SK-N-SH treated with all-trans-retinoic acid at 6 μM for 48 hours (cell line): Measurements from ENCODE around the gene PLEKHG4.

Source experiments
- ATAC-seq: fragments of 200-7000 bp; cut with Tn5 transposase; 3 replicates; pipeline ENCODE4 v1.9.1; 2020; ENCODE audit warnings: mild to moderate bottlenecking, moderate library complexity
- ARNTL ChIP-seq: fragments of 450-650 bp; formaldehyde crosslinking; IDR thresholded peaks from 2 replicates; pipeline ENCODE4 v1.5.0; 2020; ENCODE audit warnings: low read depth, mild to moderate bottlenecking, moderate library complexity, borderline replicate concordance
- BACH2 ChIP-seq: fragments of 250-450 bp; sonication (Bioruptor Pico); IDR thresholded peaks from 2 replicates; pipeline ENCODE4 v1.9.0; 2021; ENCODE audit warnings: mild to moderate bottlenecking, borderline replicate concordance
- CSDC2 ChIP-seq: fragments of 250-450 bp; sonication (Bioruptor Pico); IDR thresholded peaks from 2 replicates; pipeline ENCODE4 v1.5.0; 2020; ENCODE audit warnings: mild to moderate bottlenecking, moderate library complexity
- ESRRG ChIP-seq: fragments of 250-450 bp; sonication (Bioruptor Pico); IDR thresholded peaks from 2 replicates; pipeline ENCODE4 v1.6.1; 2021; ENCODE audit warnings: mild to moderate bottlenecking
- GLIS3 ChIP-seq: fragments of 250-450 bp; sonication (Bioruptor Pico); IDR thresholded peaks from 2 replicates; pipeline ENCODE4 v1.5.0; 2020; ENCODE audit warnings: mild to moderate bottlenecking, moderate library complexity
- ISL1 ChIP-seq: fragments of 250-450 bp; sonication (Bioruptor Pico); IDR thresholded peaks from 2 replicates; pipeline ENCODE4 v2.1.2; 2022; ENCODE audit warnings: mild to moderate bottlenecking, moderate library complexity
- OSR1 ChIP-seq: fragments of 250-450 bp; sonication (Bioruptor Pico); IDR thresholded peaks from 2 replicates; pipeline ENCODE4 v1.8.0; 2022; ENCODE audit warnings: moderate library complexity, mild to moderate bottlenecking, inconsistent platforms
- PPARA ChIP-seq: fragments of 250-450 bp; sonication (Bioruptor Pico); IDR thresholded peaks from 2 replicates; pipeline ENCODE4 v1.5.0; 2020; ENCODE audit warnings: mild to moderate bottlenecking, borderline replicate concordance
- SNAI2 ChIP-seq: fragments of 250-450 bp; sonication (Bioruptor Pico); IDR thresholded peaks from 2 replicates; pipeline ENCODE4 v1.5.0; 2020; ENCODE audit warnings: mild to moderate bottlenecking, moderate library complexity
- ZC3H10 ChIP-seq: fragments of 250-450 bp; sonication (Bioruptor Pico); IDR thresholded peaks from 2 replicates; pipeline ENCODE4 v1.5.1; 2021; ENCODE audit warnings: mild to moderate bottlenecking, moderate library complexity
- ZFP3 ChIP-seq: fragments of 250-450 bp; sonication (Bioruptor Pico); IDR thresholded peaks from 2 replicates; pipeline ENCODE4 v1.5.0; 2020; ENCODE audit warnings: mild to moderate bottlenecking, moderate library complexity
- ZFP30 ChIP-seq: fragments of 450-650 bp; formaldehyde crosslinking; IDR thresholded peaks from 2 replicates; pipeline ENCODE4 v1.5.0; 2022; ENCODE audit warnings: mild to moderate bottlenecking, moderate library complexity
- ZNF565 ChIP-seq: fragments of 450-650 bp; formaldehyde crosslinking; conservative IDR thresholded peaks from 2 replicates; pipeline ENCODE4 v1.5.0; 2020; ENCODE audit warnings: low read depth, mild to moderate bottlenecking, moderate library complexity
- ZNF70 ChIP-seq: fragments of 450-650 bp; formaldehyde crosslinking; IDR thresholded peaks from 2 replicates; pipeline ENCODE4 v1.5.0; 2020; ENCODE audit warnings: mild to moderate bottlenecking, moderate library complexity
- ZNF8 ChIP-seq: fragments of 450-650 bp; formaldehyde crosslinking; IDR thresholded peaks from 2 replicates; pipeline ENCODE4 v1.5.0; 2020; ENCODE audit warnings: mild to moderate bottlenecking, moderate library complexity
- TF ChIP-seq, protein P1 (sequence below): fragments of 250-450 bp; sonication (Bioruptor Pico); IDR thresholded peaks from 2 replicates; pipeline ENCODE4 v1.8.0; 2021; ENCODE audit warnings: low read depth, mild to moderate bottlenecking, moderate library complexity, borderline replicate concordance
- TF ChIP-seq, protein P2 (sequence below): fragments of 250-450 bp; sonication (Bioruptor Pico); IDR thresholded peaks from 2 replicates; pipeline ENCODE4 v1.8.0; 2020; ENCODE audit warnings: mild to moderate bottlenecking, moderate library complexity, borderline replicate concordance
- TF ChIP-seq, protein P3 (sequence below): fragments of 250-450 bp; sonication (Bioruptor Pico); IDR thresholded peaks from 2 replicates; pipeline ENCODE4 v1.5.1; 2021; ENCODE audit warnings: mild to moderate bottlenecking, moderate library complexity
- TF ChIP-seq, protein P4 (sequence below): fragments of 250-450 bp; sonication (Bioruptor Pico); IDR thresholded peaks from 2 replicates; pipeline ENCODE4 v1.5.1; 2020; ENCODE audit warnings: low read depth, mild to moderate bottlenecking, moderate library complexity

The PLEKHG4 gene

DNA sequence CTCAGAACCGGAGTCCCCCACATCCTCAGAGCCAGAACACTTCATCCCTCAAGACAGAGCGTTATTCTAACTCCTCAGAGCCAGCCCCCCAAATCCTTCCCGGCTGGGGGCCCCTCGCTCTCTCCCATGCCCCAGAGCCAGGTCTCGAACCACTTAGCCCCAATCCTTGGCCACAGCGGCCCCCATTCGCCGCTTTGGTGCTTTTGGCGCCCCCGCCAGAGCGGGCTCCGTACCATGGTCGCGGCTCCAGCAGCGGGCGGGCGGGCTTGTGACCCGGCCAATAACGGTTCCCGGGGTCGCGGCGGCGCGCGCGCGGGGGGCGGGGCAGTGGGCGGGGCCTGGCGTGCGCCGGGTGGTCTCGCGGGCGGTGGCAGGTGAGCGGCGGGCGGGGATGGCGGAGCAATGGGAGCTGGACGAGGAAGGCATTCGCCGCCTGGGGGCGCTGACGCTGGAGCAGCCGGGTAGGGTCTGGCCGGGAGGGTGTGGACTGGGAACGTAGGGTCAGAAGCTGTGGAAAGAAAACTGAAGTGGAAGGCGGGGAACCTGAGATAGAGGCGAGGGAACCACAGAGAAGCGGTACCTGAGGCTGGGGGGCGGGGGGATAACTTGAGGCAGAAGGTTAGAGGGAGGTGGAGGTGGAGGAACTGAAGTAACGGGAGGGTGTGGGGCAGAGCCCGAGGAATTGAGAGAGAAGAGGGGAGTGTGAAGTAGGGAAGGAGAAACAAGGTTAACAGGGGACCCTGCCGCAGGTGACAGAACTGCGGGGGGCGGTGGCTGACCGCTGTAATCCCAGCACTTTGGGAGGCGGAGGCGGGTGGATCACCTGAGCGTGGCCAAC, 47.4 kb downstream of the PLEKHG4 start, which contains the start of the genes KCTD19 and LRRC36:
Gene KCTD19, minus strand, starts transcription at position 270 of the 838 bp plus-strand sequence. Its CDS starts 34 bp downstream, at position 236.
Gene LRRC36, plus strand, starts transcription at position 344 of the 838 bp plus-strand sequence. Its CDS starts 48 bp downstream, at position 392.
- no peak for TF ChIP-seq CSDC2 (CRISPR knock-in tag)
- TF ChIP-seq ISL1 (CRISPR knock-in tag), result no peak
- TF ChIP-seq ZFP3 (CRISPR knock-in tag), result no peak
- TF ChIP-seq, protein P1, sequence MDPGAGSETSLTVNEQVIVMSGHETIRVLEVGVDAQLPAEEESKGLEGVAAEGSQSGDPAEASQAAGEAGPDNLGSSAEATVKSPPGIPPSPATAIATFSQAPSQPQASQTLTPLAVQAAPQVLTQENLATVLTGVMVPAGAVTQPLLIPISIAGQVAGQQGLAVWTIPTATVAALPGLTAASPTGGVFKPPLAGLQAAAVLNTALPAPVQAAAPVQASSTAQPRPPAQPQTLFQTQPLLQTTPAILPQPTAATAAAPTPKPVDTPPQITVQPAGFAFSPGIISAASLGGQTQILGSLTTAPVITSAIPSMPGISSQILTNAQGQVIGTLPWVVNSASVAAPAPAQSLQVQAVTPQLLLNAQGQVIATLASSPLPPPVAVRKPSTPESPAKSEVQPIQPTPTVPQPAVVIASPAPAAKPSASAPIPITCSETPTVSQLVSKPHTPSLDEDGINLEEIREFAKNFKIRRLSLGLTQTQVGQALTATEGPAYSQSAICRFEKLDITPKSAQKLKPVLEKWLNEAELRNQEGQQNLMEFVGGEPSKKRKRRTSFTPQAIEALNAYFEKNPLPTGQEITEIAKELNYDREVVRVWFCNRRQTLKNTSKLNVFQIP (CRISPR knock-in tag), result no peak
- TF ChIP-seq PPARA (CRISPR knock-in tag), result no peak
- TF ChIP-seq, protein P2, sequence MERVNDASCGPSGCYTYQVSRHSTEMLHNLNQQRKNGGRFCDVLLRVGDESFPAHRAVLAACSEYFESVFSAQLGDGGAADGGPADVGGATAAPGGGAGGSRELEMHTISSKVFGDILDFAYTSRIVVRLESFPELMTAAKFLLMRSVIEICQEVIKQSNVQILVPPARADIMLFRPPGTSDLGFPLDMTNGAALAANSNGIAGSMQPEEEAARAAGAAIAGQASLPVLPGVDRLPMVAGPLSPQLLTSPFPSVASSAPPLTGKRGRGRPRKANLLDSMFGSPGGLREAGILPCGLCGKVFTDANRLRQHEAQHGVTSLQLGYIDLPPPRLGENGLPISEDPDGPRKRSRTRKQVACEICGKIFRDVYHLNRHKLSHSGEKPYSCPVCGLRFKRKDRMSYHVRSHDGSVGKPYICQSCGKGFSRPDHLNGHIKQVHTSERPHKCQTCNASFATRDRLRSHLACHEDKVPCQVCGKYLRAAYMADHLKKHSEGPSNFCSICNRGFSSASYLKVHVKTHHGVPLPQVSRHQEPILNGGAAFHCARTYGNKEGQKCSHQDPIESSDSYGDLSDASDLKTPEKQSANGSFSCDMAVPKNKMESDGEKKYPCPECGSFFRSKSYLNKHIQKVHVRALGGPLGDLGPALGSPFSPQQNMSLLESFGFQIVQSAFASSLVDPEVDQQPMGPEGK (CRISPR knock-in tag), result no peak
- TF ChIP-seq ZNF70, result no peak
- TF ChIP-seq ARNTL (CRISPR knock-in tag), result no peak
- no peak for TF ChIP-seq ZNF565
- peak; percentile 95 for ATAC-seq

GRCh38 chr16:67327743-67328142, 48.4 kb downstream of the PLEKHG4 start:
- TF ChIP-seq ZFP3 (CRISPR knock-in tag) (no peak), OSR1 (CRISPR knock-in tag) (no peak), GLIS3 (CRISPR knock-in tag) (no peak)
- TF ChIP-seq, protein P1 (CRISPR knock-in tag), result no peak
- no peak for ATAC-seq

- ATAC-seq, result no peak
- TF ChIP-seq BACH2 (no peak), OSR1 (CRISPR knock-in tag) (no peak)
- TF ChIP-seq, protein P3, sequence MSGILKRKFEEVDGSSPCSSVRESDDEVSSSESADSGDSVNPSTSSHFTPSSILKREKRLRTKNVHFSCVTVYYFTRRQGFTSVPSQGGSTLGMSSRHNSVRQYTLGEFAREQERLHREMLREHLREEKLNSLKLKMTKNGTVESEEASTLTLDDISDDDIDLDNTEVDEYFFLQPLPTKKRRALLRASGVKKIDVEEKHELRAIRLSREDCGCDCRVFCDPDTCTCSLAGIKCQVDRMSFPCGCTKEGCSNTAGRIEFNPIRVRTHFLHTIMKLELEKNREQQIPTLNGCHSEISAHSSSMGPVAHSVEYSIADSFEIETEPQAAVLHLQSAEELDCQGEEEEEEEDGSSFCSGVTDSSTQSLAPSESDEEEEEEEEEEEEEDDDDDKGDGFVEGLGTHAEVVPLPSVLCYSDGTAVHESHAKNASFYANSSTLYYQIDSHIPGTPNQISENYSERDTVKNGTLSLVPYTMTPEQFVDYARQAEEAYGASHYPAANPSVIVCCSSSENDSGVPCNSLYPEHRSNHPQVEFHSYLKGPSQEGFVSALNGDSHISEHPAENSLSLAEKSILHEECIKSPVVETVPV (CRISPR knock-in tag), result no peak
- TF ChIP-seq, protein P4, sequence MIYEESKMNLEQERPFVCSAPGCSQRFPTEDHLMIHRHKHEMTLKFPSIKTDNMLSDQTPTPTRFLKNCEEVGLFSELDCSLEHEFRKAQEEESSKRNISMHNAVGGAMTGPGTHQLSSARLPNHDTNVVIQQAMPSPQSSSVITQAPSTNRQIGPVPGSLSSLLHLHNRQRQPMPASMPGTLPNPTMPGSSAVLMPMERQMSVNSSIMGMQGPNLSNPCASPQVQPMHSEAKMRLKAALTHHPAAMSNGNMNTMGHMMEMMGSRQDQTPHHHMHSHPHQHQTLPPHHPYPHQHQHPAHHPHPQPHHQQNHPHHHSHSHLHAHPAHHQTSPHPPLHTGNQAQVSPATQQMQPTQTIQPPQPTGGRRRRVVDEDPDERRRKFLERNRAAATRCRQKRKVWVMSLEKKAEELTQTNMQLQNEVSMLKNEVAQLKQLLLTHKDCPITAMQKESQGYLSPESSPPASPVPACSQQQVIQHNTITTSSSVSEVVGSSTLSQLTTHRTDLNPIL, result no peak
These were observed 50.6 kb downstream of the PLEKHG4 start for GRCh38 chr16:67329901-67330300.

- TF ChIP-seq, protein P4, result no peak
- TF ChIP-seq ZC3H10 (CRISPR knock-in tag) (no peak), ZFP30 (CRISPR knock-in tag) (no peak), ZNF8 (no peak), ESRRG (CRISPR knock-in tag) (no peak), OSR1 (CRISPR knock-in tag) (no peak), SNAI2 (CRISPR knock-in tag) (no peak), ZNF565 (no peak), BACH2 (no peak)
- TF ChIP-seq, protein P2 (CRISPR knock-in tag), result no peak
- TF ChIP-seq, protein P1 (CRISPR knock-in tag), result no peak
- TF ChIP-seq, all 23 proteins: peak for 0
- ATAC-seq, result no peak
These were observed 54.0 kb downstream of the PLEKHG4 start for GRCh38 chr16:67333315-67333714.
